Measurements from ENCODE around the gene DPH3.

The DPH3 gene

DNA sequence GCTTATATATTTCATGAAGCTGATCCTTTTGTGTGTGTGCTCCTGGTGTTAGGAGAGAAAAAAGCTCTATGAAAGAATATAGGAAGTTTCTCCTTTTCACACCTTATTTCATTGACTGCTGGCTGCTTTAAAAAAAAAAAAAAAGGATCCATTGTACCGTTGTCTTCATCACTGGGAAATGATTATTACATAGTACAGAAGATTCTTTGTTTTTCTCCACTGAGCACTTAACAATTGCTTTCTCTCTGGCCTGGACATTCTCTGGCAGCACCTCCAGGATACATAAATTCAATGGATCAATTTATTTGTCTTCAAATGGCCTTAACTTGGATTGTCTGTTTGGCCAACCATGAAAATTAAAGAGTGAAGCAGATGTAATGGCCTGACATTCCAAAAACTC lies 37.2 kb downstream of the DPH3 start:
- TF ChIP-seq, protein P1, sequence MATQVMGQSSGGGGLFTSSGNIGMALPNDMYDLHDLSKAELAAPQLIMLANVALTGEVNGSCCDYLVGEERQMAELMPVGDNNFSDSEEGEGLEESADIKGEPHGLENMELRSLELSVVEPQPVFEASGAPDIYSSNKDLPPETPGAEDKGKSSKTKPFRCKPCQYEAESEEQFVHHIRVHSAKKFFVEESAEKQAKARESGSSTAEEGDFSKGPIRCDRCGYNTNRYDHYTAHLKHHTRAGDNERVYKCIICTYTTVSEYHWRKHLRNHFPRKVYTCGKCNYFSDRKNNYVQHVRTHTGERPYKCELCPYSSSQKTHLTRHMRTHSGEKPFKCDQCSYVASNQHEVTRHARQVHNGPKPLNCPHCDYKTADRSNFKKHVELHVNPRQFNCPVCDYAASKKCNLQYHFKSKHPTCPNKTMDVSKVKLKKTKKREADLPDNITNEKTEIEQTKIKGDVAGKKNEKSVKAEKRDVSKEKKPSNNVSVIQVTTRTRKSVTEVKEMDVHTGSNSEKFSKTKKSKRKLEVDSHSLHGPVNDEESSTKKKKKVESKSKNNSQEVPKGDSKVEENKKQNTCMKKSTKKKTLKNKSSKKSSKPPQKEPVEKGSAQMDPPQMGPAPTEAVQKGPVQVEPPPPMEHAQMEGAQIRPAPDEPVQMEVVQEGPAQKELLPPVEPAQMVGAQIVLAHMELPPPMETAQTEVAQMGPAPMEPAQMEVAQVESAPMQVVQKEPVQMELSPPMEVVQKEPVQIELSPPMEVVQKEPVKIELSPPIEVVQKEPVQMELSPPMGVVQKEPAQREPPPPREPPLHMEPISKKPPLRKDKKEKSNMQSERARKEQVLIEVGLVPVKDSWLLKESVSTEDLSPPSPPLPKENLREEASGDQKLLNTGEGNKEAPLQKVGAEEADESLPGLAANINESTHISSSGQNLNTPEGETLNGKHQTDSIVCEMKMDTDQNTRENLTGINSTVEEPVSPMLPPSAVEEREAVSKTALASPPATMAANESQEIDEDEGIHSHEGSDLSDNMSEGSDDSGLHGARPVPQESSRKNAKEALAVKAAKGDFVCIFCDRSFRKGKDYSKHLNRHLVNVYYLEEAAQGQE (IDR thresholded peaks at IDR 0.05; ENCODE audit: insufficient read depth in 1 of 2, low read depth in 2 of 2, low read length in 2 of 2): no peak
- TF ChIP-seq TAF1 (IDR thresholded peaks at IDR 0.05; ENCODE audit: borderline replicate concordance, insufficient read depth, low read length) (no peak), POLR2AphosphoS5 (IDR thresholded peaks at IDR 0.05; ENCODE audit: low read depth, low read length) (no peak), FOXP2 (optimal IDR thresholded peaks at IDR 0.05; ENCODE audit: borderline replicate concordance, extremely low read depth, extremely low read length, insufficient read depth) (no peak), SIN3A (IDR thresholded peaks at IDR 0.05; ENCODE audit: borderline replicate concordance, insufficient read depth, low read length) (no peak)

DNA sequence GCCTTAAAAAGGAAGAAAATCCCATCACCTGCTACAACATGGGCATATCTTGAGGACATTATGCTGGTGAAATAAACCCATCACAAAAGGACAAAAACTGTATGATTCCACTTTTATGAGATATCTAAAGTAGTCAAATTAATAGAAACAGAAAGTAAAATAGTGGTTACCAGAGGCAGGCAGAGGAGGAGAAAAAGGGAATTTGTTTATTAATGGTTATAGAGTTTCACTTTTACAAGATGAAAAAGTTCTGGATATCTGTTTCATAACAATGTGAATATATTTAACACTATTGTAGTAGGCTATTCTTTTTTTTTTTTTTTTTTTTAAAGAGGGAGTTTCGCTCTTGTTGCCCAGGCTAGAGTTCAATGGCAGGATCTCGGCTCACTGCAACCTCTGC lies 40.4 kb downstream of the DPH3 start:
- TF ChIP-seq POLR2AphosphoS5 (IDR thresholded peaks at IDR 0.05; ENCODE audit: low read depth, low read length) (no peak), TAF1 (IDR thresholded peaks at IDR 0.05; ENCODE audit: borderline replicate concordance, insufficient read depth, low read length) (no peak), SIN3A (IDR thresholded peaks at IDR 0.05; ENCODE audit: borderline replicate concordance, insufficient read depth, low read length) (no peak), FOXP2 (optimal IDR thresholded peaks at IDR 0.05; ENCODE audit: borderline replicate concordance, extremely low read depth, extremely low read length, insufficient read depth) (no peak)
- TF ChIP-seq, protein P1 (IDR thresholded peaks at IDR 0.05; ENCODE audit: insufficient read depth in 1 of 2, low read depth in 2 of 2, low read length in 2 of 2): no peak

DNA sequence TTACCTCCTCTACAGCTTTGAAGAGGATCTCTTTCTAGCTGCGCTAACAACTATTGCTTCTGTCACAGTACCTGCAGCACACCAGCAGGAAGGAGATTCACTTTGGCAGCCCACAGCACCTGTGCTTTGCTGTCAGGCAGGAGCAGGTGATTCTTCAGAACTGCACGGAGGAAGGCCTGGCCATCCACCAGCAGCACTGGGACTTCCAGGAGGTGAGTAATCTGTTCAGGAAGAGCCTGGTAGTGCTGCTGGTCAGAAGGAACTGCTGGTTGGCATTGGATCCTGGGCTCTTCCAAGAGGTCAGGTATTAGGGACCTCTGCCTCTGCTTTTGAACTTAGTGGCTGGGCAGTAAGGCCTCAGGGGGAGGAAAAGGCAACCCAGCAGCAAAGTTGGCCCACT lies 42.2 kb downstream of the DPH3 start:
- TF ChIP-seq SIN3A (IDR thresholded peaks at IDR 0.05; ENCODE audit: borderline replicate concordance, insufficient read depth, low read length): no peak
- no peak for TF ChIP-seq TAF1 (IDR thresholded peaks at IDR 0.05; ENCODE audit: borderline replicate concordance, insufficient read depth, low read length)
- no peak for TF ChIP-seq FOXP2 (optimal IDR thresholded peaks at IDR 0.05; ENCODE audit: borderline replicate concordance, extremely low read depth, extremely low read length, insufficient read depth)
- TF ChIP-seq, protein P1 (IDR thresholded peaks at IDR 0.05; ENCODE audit: insufficient read depth in 1 of 2, low read depth in 2 of 2, low read length in 2 of 2): no peak
- no peak for TF ChIP-seq POLR2AphosphoS5 (IDR thresholded peaks at IDR 0.05; ENCODE audit: low read depth, low read length)

DNA sequence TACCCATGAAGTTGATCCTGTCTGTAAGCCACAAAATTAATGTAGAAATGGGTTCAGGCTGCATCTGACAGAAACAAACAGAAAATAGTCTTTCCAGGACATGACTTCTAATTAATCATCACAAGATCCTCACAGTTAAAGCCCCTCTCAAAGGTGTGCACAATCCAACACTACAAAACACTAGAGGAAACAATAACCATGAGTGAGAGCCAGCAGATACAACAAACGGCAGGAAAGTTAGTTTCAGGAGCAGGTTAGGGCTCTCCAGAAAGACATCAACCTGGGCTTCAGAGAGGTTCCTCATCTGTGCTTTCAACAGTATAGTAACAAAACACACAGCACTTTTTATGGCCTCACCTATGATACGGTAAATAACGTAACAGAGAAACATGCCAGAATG lies 42.8 kb downstream of the DPH3 start:
- no peak for TF ChIP-seq TAF1 (IDR thresholded peaks at IDR 0.05; ENCODE audit: borderline replicate concordance, insufficient read depth, low read length)
- TF ChIP-seq, protein P1 (IDR thresholded peaks at IDR 0.05; ENCODE audit: insufficient read depth in 1 of 2, low read depth in 2 of 2, low read length in 2 of 2): no peak
- TF ChIP-seq SIN3A (IDR thresholded peaks at IDR 0.05; ENCODE audit: borderline replicate concordance, insufficient read depth, low read length): no peak
- TF ChIP-seq POLR2AphosphoS5 (IDR thresholded peaks at IDR 0.05; ENCODE audit: low read depth, low read length): no peak
- no peak for TF ChIP-seq FOXP2 (optimal IDR thresholded peaks at IDR 0.05; ENCODE audit: borderline replicate concordance, extremely low read depth, extremely low read length, insufficient read depth)

DNA sequence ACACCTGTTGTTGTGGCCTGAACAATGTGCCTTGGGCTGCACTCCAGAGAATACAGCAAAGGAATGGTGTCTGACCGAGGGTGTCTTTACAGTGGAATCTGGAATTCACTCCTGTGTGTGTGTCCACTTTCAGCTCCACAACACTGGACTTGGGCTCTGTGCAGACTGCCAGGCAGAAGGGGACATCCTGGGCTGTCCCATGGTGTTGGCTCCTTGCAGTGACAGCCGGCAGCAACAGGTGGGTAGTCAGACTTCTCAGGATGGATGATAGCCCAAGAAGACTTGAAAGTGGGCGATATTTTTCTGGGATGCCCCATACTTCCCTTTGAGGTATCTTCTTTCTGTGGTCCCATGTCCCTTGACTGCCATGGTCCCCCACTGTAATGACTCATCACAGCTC lies 45.0 kb downstream of the DPH3 start:
- TF ChIP-seq FOXP2 (optimal IDR thresholded peaks at IDR 0.05; ENCODE audit: borderline replicate concordance, extremely low read depth, extremely low read length, insufficient read depth) (no peak), POLR2AphosphoS5 (IDR thresholded peaks at IDR 0.05; ENCODE audit: low read depth, low read length) (no peak), SIN3A (IDR thresholded peaks at IDR 0.05; ENCODE audit: borderline replicate concordance, insufficient read depth, low read length) (no peak), TAF1 (IDR thresholded peaks at IDR 0.05; ENCODE audit: borderline replicate concordance, insufficient read depth, low read length) (no peak)
- TF ChIP-seq, protein P1 (IDR thresholded peaks at IDR 0.05; ENCODE audit: insufficient read depth in 1 of 2, low read depth in 2 of 2, low read length in 2 of 2): no peak
